NCI-H187 (cell line): ENCODE results near the gene C11orf71.

Source experiments
- DNase-seq, 2 experiments: peaks; one replicate each; lab custom pipeline; 2025; lab: John Stamatoyannopoulos, UW

The C11orf71 gene

DNA sequence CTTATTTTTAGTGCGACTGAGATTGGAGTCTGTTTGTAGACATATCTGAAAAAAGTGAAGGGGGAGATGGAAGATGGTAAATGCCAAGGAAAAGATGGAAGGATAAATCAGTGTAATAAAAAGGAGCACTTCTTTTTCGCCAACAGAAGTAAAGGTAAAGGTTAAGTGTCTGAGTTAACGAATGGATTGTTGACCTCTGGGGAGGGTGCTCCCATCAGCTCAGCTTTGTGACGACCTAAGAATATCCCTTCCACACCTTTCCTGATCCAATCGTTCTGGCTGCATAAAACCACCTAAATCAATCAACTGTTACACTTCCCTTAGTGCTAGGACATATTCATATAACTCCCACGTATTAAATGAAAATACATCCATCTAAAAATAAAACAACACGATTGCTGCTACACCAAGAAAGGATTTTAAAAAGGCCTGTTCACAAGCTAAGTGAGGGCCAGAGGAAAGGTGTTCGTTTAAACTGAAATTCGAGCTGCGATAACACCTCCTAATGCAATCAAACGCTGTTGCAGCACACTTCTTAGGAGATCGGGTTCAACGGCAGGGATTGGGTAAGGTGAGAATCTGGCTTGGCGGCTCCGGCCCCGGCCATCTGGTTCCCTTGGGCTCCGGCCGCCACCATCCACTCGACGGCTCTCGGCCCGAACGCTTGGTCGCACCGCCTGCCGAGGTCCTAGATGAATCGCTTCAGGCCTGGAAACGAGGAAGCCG is 658 bp downstream of the C11orf71 start:
- DNase-seq, result no peak

DNA sequence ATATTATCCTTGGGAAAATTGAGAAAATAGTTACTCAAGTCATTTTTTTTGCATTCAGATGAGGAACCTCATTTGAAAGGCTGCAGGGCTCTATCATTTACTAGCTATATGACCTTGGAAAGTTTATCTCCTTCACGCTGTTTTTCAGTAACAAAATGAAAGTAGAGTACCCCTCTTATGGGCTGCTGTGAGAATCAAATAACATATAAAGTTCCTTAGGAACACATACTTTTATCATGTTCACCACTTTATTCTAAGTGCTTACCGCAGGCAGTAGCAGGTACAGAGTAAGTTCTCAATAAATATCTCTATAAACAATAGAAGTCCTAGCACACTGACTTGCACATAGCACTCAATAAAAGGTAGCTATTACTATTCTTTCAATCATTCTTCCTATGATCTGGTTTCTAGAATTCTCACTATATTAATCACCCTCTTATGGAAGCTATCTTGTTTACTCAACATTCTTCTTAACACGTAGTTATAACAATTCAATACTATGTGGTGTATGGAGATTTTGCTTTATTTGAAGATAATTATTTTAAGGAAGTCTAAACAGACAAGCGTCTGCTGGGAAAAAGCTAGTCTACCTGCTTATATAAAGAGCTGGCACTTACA is 1.9 kb downstream of the C11orf71 start:
- no peak for DNase-seq

- no peak for DNase-seq
Observed at GRCh38 chr11:114397349-114397982, 2.8 kb downstream of the C11orf71 start.

- no peak for DNase-seq
Observed at GRCh38 chr11:114396916-114397315, 3.4 kb downstream of the C11orf71 start.

DNA sequence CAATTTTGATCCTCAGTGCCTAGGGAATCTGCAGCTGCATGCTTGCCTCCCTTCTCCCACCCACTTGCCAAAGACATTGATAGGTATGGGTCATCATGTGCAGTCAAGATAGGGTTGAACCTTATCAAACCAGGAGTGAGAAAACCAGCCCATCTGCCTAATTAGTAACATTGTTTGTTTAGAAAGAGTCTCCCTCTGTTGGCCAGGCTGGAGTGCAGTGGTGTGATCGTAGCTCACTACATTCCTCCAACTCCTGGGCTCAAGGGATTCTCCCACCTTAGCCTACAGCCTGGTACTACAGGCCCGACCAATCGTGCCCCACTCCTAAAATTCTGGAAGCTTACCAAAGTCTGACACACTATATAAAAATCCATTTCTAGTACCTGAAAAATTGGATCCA is 4.6 kb downstream of the C11orf71 start:
- no peak for DNase-seq

DNA sequence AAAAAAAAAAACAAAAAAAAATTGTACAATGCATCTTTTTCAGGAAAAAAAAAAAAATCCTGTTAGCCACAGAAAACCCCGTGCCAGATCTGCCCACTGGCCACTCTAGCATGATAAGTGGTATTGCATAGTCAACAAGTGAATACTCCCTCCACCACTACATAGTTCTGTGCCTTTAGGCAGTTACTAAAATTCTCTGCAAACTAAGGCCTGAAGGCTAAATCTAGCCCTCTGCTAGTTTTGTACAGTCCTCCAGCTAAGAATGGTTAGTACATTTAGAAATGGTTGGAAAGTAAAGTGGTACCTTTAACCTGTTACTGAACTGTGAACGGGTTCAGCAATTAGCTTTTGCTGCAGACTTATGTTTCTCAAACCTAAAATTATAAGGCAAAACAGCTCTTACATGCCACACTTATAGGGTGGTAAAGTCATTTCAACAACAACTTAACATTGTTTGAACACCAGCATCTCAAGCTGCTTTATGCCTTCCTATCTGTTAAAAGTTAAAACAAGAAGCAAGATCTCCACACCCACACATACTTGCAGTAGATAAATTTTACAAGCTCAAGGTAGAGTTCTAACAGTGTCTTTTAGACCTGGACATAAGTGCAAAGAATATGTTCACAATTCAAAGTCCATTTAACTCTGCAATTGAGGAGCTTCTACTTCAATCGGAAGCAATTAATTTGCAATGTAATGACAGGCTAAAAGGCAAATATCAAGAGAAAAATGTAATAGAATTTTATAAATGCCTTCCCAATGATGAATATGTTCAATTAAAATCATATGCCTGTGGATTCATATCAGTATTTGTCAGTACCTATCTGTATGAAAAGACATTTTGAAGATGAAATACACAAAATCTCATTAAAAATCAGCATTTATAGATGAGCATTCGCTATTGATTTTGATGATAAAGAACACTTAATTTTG is 7.3 kb downstream of the C11orf71 start:
- no peak for DNase-seq

- no peak for DNase-seq
Observed at GRCh38 chr11:114386545-114386944, 13.8 kb downstream of the C11orf71 start.

GRCh38 chr11:114386131-114386530 is 14.2 kb downstream of the C11orf71 start:
- no peak for DNase-seq

DNA sequence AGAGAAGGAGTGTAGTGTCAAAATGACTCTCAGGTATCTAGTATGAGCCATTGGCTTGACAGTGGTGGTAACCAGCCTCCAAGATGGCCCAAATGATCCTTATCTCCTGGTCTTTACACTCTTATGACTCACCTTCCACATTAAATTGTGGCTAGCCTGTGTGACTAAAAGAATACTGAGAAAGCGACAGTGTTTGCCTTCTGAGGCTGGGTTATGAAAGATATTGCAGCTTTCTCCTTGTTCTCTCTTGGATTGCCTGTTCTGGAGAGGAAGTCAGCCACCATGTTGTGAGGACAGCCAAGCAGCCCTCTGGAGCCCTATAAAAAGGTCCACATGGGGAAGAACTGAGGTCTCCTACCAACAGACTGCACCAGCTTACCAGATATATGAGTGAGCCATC is 15.8 kb downstream of the C11orf71 start:
- DNase-seq, result no peak

- no peak for DNase-seq
Observed at GRCh38 chr11:114382509-114382908, 17.8 kb downstream of the C11orf71 start.

GRCh38 chr11:114379394-114380069 is 20.8 kb downstream of the C11orf71 start:
- DNase-seq, result no peak

GRCh38 chr11:114377612-114378267 is 22.6 kb downstream of the C11orf71 start:
- DNase-seq, result no peak

DNA sequence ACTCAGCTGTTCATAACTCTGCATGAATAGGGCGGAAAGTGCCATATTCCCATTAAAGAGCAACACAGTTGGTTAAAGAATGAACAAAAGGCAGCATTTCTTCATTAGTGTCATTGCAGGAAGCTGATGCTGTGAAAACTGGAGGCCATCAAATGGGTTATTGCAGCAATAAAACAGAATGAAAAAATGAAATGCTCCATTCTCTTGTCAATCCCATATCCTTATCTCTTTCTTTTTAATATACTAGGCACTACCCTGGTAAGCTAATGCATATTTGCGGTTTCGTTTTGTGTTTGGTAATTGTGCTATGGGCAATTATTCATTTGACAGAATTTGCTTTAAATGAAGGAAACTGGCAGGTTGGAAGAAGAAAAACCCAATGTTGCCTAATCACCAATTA is 25.3 kb downstream of the C11orf71 start:
- DNase-seq, result no peak

GRCh38 chr11:114368918-114369680 is 31.2 kb downstream of the C11orf71 start:
- no peak for DNase-seq

- no peak for DNase-seq
Observed at GRCh38 chr11:114367244-114367957, 32.9 kb downstream of the C11orf71 start.

- no peak for DNase-seq
Observed at GRCh38 chr11:114366331-114367243, 33.7 kb downstream of the C11orf71 start.

DNA sequence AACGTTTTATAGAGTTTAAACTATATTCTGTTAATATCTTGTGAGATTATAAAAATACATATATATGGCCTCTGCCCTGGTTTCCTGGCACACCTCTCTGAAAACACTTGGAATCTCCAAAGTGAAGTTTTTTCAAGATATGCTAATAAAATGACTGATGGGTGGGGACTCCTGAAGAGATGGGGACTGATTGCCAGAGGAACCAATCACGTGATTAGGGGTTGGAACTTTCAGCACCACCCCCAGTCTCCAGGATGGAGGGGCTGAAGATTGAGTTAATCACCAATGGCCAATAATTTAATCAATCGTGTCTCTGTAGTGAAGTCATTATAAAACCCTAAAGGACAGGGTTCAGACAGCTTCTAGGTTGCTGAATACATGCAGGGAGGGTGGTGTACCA is 37.4 kb downstream of the C11orf71 start:
- no peak for DNase-seq

DNA sequence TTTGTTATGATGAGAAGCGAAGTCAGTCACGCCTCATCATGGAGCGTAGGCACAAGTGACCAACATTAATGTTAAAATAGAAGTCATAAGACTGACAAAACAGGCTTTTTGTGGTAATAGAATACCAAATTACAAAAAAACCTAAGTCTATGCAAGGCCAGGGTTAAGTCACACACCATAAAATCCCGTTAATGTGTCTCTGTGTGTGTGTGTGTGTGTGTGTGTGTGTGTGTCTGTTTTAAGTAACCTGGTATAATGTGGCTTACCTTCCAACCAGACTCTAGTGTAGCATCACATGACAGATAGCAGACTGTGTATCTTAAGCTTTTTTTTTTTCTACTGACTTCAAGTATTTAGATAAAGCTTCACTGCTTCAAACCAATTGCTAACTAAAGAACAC is 38.0 kb downstream of the C11orf71 start:
- DNase-seq, result no peak

GRCh38 chr11:114359342-114359741 is 41.0 kb downstream of the C11orf71 start:
- no peak for DNase-seq
